CD14-positive monocyte (primary cell): ENCODE data around the gene CNP. TPM values are rescaled to one million over a fixed set of nuclear protein-coding genes. Genes with fewer than 3 reads are reported as not detected.
A peak's percentile ranks its signal among the peaks of the same experiment; 100 is the strongest.

ENCODE experiments used
- DNase-seq, 3 donors: peaks; one replicate each; pipeline ENCODE4 v3.0.0-alpha.2; 2011 to 2022
- H2AFZ ChIP-seq: 2 replicates; pipeline ENCODE4 v1.6.0; 2012; ENCODE audit warnings: mild to moderate bottlenecking, low read depth, low read length, inconsistent platforms; ENCODE audit not compliant: insufficient read depth, poor library complexity, severe bottlenecking
- H3K27ac ChIP-seq, 2 donors: 1 replicate in 1 of 2; 2 replicates in 1 of 2; pipeline ENCODE4 v1.5.1; 2012 to 2013; ENCODE audit warnings: low read length in 2 of 2, control low read depth in 1 of 2, inconsistent platforms in 1 of 2, low read depth in 1 of 2, mild to moderate bottlenecking in 1 of 2
- H3K27me3 ChIP-seq, 2 donors: one replicate each; pipeline versions ENCODE4 v1.6.0 to v1.6.1; 2011 to 2013; ENCODE audit warnings: low read length in 2 of 2; ENCODE audit not compliant: control insufficient read depth in 2 of 2, insufficient read depth in 2 of 2
- H3K36me3 ChIP-seq, 2 donors: replicated peaks in 1 of 2; 1 replicate in 1 of 2; 2 replicates in 1 of 2; pipeline versions ENCODE4 v1.5.1 to v1.6.1; 2012 to 2013; ENCODE audit warnings: low read length in 2 of 2, control low read depth in 1 of 2, inconsistent platforms in 1 of 2, mild to moderate bottlenecking in 1 of 2; ENCODE audit not compliant: insufficient read depth in 2 of 2, control insufficient read depth in 1 of 2
- H3K4me1 ChIP-seq, 2 donors: 1 replicate in 1 of 2; 2 replicates in 1 of 2; pipeline versions ENCODE4 v1.5.1 to v1.6.1; 2012 to 2013; ENCODE audit warnings: low read length in 2 of 2, control low read depth in 1 of 2, inconsistent platforms in 1 of 2, mild to moderate bottlenecking in 1 of 2, moderate library complexity in 1 of 2; ENCODE audit not compliant: insufficient read depth in 2 of 2, control insufficient read depth in 1 of 2
- H3K4me2 ChIP-seq: replicated peaks from 2 replicates; pipeline ENCODE3; 2012; ENCODE audit warnings: low read length, moderate library complexity, mild to moderate bottlenecking; ENCODE audit not compliant: poor library complexity, severe bottlenecking; ENCODE audit errors: extremely low read depth
- H3K4me3 ChIP-seq, 3 experiments: fragments of 200-600 bp in 1 of 3; sonication (generic) in 1 of 3; replicated peaks in 1 of 3; 1 replicate in 2 of 3; 2 replicates in 1 of 3; pipeline ENCODE4 v1.5.1; 2011 to 2013; ENCODE audit warnings: low read length in 3 of 3, mild to moderate bottlenecking in 3 of 3, control low read depth in 2 of 3, low read depth in 2 of 3, inconsistent platforms in 1 of 3, moderate library complexity in 1 of 3
- H3K79me2 ChIP-seq: 2 replicates; pipeline ENCODE4 v1.6.0; 2012; ENCODE audit warnings: mild to moderate bottlenecking, control low read depth, inconsistent platforms, low read length, moderate library complexity; ENCODE audit not compliant: insufficient read depth
- H3K9ac ChIP-seq: 2 replicates; pipeline ENCODE4 v1.6.0; 2017; ENCODE audit warnings: low read length, mild to moderate bottlenecking; ENCODE audit not compliant: insufficient read depth, poor library complexity, severe bottlenecking
- H3K9me3 ChIP-seq, 2 donors: replicated peaks in 1 of 2; 1 replicate in 1 of 2; 2 replicates in 1 of 2; pipeline versions ENCODE4 v1.5.1 to v1.6.1; 2012 to 2013; ENCODE audit warnings: low read length in 2 of 2, control low read depth in 1 of 2; ENCODE audit not compliant: control insufficient read depth in 1 of 2, insufficient read depth in 1 of 2
- H4K20me1 ChIP-seq: 2 replicates; pipeline ENCODE4 v1.6.0; 2012; ENCODE audit warnings: mild to moderate bottlenecking, low read length, control low read depth, moderate library complexity; ENCODE audit not compliant: insufficient read depth
- H3K27ac Mint-ChIP-seq, 7 donors: one replicate each; pipeline ENCODE4 v1.8.0; 2020; ENCODE audit warnings: mild to moderate bottlenecking in 7 of 7, mixed read lengths in 7 of 7, moderate library complexity in 6 of 7, inconsistent platforms in 2 of 7
- H3K27me3 Mint-ChIP-seq, 3 donors: one replicate each; pipeline ENCODE4 v1.8.0; 2021 to 2022; ENCODE audit warnings: low read depth in 3 of 3, mild to moderate bottlenecking in 3 of 3, mixed read lengths in 3 of 3, moderate library complexity in 3 of 3, inconsistent platforms in 1 of 3
- H3K36me3 Mint-ChIP-seq, 2 donors: one replicate each; pipeline ENCODE4 v1.8.0; 2020; ENCODE audit warnings: mixed read lengths in 2 of 2, inconsistent platforms in 1 of 2, mild to moderate bottlenecking in 1 of 2
- H3K4me1 Mint-ChIP-seq: one replicate; pipeline ENCODE4 v1.8.0; 2020; ENCODE audit warnings: mild to moderate bottlenecking, mixed read lengths
- H3K4me3 Mint-ChIP-seq, 2 donors: one replicate each; pipeline ENCODE4 v1.8.0; 2020; ENCODE audit warnings: mild to moderate bottlenecking in 2 of 2, mixed read lengths in 2 of 2, moderate library complexity in 1 of 2
- H3K9me3 Mint-ChIP-seq, 7 donors: one replicate each; pipeline ENCODE4 v1.8.0; 2020 to 2022; ENCODE audit warnings: mixed read lengths in 7 of 7, mild to moderate bottlenecking in 6 of 7, moderate library complexity in 6 of 7, inconsistent platforms in 2 of 7
- WGBS: methylation state at CpG from one replicate; pipeline ENCODE4 v1.1.5; 2013; ENCODE audit warnings: missing lambda C conversion rate; ENCODE audit not compliant: insufficient coverage; 5-methylcytosine and 5-hydroxymethylcytosine counted together
- intact Hi-C, 2 donors: fragments of 100-400 bp; cut with micrococcal nuclease; formaldehyde crosslinking; loops; one replicate each; pipeline versions ENCODE4 v1.15.0 to v1.15.1; 2023
- polyA plus RNA-seq, 3 donors: library from polyadenylated mRNA; depleted of rRNA in 1 of 3; unstranded in 2 of 3; stranded (reverse) in 1 of 3; fragments of 300-500 nt in 2 of 3; fragments of >200 nt in 1 of 3; fragmentation: Illumina TruSeq in 2 of 3; gene quantifications; 1 replicate in 2 of 3; 2 replicates in 1 of 3; pipeline ENCODE4 v1.2.3, GENCODE V29; 2012 to 2021
- TF ChIP-seq, protein P1 (sequence below): fragments of 200-600 bp; IDR thresholded peaks from one replicate; pipeline ENCODE4 v1.8.0; 2022; ENCODE audit warnings: antibody characterized with exemption, mild to moderate bottlenecking

CNP gene
- polyA plus RNA-seq, 3 donors: 19.0 to 50.2 (median 47.0) TPM

GRCh38 chr17:41977991-41978390 is 11.4 kb downstream of the CNP start:
- peak overlapping the region in 2 of 7 donors; percentile 33 to 38 for H3K27ac Mint-ChIP-seq
- Histone ChIP-seq H3K36me3 (peaks cover 91 to 92% of the 10 kb centered on the region in 2 donors), H4K20me1 (peaks cover 54% of the 10 kb centered on the region), H3K9ac (no peak overlapping the region), H3K4me1 (no peaks in the 10 kb centered on the region), H3K4me3 (no peak overlapping the region), H3K9me3 (no peaks in the 10 kb centered on the region), H3K27me3 (no peaks in the 10 kb centered on the region), H3K79me2 (peaks cover 19% of the 10 kb centered on the region), H2AFZ (no peak overlapping the region), H3K27ac (no peak overlapping the region), H3K4me2 (no peak overlapping the region)
- no peak overlapping the region for H3K4me3 Mint-ChIP-seq
- H3K36me3 Mint-ChIP-seq: peaks cover 79 to 97% of the 10 kb centered on the region in 2 donors
- intact Hi-C loops: no loop called here
- 98% methylated on average over 4 of the region's 4 CpGs for WGBS
- DNase-seq: no peak
- H3K9me3 Mint-ChIP-seq: peaks cover 0 to 3% (median 0%) of the 10 kb centered on the region in 7 donors
- H3K27me3 Mint-ChIP-seq: peaks cover 0 to 1% (median 0%) of the 10 kb centered on the region in 3 donors
- TF ChIP-seq, protein P1, sequence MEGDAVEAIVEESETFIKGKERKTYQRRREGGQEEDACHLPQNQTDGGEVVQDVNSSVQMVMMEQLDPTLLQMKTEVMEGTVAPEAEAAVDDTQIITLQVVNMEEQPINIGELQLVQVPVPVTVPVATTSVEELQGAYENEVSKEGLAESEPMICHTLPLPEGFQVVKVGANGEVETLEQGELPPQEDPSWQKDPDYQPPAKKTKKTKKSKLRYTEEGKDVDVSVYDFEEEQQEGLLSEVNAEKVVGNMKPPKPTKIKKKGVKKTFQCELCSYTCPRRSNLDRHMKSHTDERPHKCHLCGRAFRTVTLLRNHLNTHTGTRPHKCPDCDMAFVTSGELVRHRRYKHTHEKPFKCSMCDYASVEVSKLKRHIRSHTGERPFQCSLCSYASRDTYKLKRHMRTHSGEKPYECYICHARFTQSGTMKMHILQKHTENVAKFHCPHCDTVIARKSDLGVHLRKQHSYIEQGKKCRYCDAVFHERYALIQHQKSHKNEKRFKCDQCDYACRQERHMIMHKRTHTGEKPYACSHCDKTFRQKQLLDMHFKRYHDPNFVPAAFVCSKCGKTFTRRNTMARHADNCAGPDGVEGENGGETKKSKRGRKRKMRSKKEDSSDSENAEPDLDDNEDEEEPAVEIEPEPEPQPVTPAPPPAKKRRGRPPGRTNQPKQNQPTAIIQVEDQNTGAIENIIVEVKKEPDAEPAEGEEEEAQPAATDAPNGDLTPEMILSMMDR: no peak
- peaks cover 2% of the 10 kb centered on the region for H3K4me1 Mint-ChIP-seq

GRCh38 chr17:41982026-41982760 is 15.6 kb downstream of the CNP start:
- H3K36me3 ChIP-seq: peaks cover 86 to 92% of the 10 kb centered on the region in 2 donors
- TF ChIP-seq, protein P1: no peak
- H2AFZ ChIP-seq: no peak overlapping the region
- no peak overlapping the region for H3K27ac ChIP-seq
- no peak overlapping the region for H3K9ac ChIP-seq
- Mint-ChIP-seq H3K9me3 (peaks cover 0 to 3% (median 0%) of the 10 kb centered on the region in 7 donors), H3K4me1 (no peaks in the 10 kb centered on the region), H3K27ac (peak overlapping the region in 2 of 7 donors; percentile 7 to 48), H3K27me3 (peaks cover 0 to 2% (median 0%) of the 10 kb centered on the region in 3 donors), H3K4me3 (no peak overlapping the region), H3K36me3 (peaks cover 78 to 97% of the 10 kb centered on the region in 2 donors)
- no peak overlapping the region for H3K4me3 ChIP-seq
- no peak overlapping the region for H3K4me2 ChIP-seq
- WGBS: 96% methylated on average over 9 of the region's 14 CpGs
- no peak for DNase-seq
- intact Hi-C loops: no loop called here
- H3K4me1 ChIP-seq: no peaks in the 10 kb centered on the region
- H3K27me3 ChIP-seq: no peaks in the 10 kb centered on the region
- H3K9me3 ChIP-seq: no peaks in the 10 kb centered on the region
- H3K79me2 ChIP-seq: no peaks in the 10 kb centered on the region
- peaks cover 29% of the 10 kb centered on the region for H4K20me1 ChIP-seq
